Measurements from ENCODE around the gene RPS6KB1. TPM values are rescaled to one million over a fixed set of nuclear protein-coding genes. Genes with fewer than 3 reads are reported as not detected.

The RPS6KB1 gene
- total and polyA plus RNA-seq, 9 of the 15 experiments (the other 6 are each of a cell fraction or from before 2014, with no cell fraction given), result 8.8 to 60.7 (median 35.1) TPM

DNA sequence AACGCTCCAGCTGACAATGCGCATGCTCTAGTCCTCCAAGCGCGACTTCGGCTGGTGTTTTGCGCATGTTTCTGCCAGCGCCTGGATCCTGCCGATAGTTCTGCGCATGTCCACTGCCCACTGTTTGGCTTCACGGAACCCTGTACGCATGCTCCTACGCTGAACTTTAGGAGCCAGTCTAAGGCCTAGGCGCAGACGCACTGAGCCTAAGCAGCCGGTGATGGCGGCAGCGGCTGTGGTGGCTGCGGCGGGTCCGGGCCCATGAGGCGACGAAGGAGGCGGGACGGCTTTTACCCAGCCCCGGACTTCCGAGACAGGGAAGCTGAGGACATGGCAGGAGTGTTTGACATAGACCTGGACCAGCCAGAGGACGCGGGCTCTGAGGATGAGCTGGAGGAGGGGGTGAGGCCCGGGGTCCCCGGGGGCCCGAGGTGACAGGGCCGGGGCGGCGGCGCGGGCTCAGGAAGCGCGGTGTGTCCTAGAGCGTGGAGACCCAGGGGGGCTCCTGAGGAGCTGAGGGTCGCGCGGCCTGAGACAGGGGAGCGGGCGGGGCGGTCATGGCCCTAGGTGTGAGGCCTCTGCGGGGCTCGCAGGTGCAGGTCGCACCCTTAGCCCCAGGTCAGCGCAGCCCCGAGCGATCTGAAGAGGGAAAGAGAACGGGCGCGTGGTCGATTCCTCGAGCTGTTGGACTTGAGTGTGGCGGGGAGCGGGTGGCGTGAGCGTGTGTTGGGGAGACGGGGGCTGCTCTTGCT lies at the start of gene RPS6KB1, which contains the start of gene TUBD1 (continued):
- TF ChIP-seq, protein P1, sequence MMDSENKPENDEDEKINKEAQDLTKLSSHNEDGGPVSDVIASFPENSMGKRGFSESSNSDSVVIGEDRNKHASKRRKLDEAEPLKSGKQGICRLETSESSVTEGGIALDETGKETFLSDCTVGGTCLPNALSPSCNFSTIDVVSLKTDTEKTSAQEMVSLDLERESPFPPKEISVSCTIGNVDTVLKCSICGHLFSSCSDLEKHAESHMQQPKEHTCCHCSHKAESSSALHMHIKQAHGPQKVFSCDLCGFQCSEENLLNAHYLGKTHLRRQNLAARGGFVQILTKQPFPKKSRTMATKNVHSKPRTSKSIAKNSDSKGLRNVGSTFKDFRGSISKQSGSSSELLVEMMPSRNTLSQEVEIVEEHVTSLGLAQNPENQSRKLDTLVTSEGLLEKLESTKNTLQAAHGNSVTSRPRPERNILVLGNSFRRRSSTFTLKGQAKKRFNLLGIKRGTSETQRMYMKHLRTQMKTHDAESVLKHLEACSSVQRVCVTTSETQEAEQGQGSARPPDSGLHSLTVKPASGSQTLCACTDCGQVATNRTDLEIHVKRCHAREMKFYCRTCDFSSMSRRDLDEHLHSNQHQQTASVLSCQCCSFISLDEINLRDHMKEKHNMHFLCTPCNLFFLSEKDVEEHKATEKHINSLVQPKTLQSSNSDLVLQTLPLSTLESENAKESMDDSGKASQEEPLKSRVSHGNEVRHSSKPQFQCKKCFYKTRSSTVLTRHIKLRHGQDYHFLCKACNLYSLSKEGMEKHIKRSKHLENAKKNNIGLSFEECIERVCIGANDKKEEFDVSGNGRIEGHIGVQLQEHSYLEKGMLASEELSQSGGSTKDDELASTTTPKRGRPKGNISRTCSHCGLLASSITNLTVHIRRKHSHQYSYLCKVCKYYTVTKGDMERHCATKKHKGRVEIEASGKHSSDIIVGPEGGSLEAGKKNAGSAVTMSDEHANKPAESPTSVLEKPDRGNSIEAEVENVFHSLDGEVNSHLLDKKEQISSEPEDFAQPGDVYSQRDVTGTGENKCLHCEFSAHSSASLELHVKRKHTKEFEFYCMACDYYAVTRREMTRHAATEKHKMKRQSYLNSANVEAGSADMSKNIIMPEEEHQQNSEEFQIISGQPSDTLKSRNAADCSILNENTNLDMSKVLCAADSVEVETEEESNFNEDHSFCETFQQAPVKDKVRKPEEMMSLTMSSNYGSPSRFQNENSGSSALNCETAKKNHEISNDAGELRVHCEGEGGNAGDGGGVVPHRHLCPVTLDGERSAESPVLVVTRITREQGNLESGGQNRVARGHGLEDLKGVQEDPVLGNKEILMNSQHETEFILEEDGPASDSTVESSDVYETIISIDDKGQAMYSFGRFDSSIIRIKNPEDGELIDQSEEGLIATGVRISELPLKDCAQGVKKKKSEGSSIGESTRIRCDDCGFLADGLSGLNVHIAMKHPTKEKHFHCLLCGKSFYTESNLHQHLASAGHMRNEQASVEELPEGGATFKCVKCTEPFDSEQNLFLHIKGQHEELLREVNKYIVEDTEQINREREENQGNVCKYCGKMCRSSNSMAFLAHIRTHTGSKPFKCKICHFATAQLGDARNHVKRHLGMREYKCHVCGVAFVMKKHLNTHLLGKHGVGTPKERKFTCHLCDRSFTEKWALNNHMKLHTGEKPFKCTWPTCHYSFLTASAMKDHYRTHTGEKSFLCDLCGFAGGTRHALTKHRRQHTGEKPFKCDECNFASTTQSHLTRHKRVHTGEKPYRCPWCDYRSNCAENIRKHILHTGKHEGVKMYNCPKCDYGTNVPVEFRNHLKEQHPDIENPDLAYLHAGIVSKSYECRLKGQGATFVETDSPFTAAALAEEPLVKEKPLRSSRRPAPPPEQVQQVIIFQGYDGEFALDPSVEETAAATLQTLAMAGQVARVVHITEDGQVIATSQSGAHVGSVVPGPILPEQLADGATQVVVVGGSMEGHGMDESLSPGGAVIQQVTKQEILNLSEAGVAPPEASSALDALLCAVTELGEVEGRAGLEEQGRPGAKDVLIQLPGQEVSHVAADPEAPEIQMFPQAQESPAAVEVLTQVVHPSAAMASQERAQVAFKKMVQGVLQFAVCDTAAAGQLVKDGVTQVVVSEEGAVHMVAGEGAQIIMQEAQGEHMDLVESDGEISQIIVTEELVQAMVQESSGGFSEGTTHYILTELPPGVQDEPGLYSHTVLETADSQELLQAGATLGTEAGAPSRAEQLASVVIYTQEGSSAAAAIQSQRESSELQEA (IDR thresholded peaks at IDR 0.05; ENCODE audit: low read depth), result no peak
- TF ChIP-seq STAT5B (CRISPR knock-in tag; IDR thresholded peaks at IDR 0.05) (no peak), FOXK2 (conservative IDR thresholded peaks at IDR 0.05 in 1 of 2, IDR thresholded peaks at IDR 0.05 in 1 of 2; ENCODE audit: low read depth in 2 of 2) (peak; percentile 95 to 98), SOX6 (IDR thresholded peaks at IDR 0.05) (no peak), TAF7 (tag; IDR thresholded peaks at IDR 0.05) (peak; percentile 93), MTA2 (IDR thresholded peaks at IDR 0.05; ENCODE audit: low read depth) (no peak), SUPT5H (IDR thresholded peaks at IDR 0.05) (peak; percentile 98), KDM5B (IDR thresholded peaks at IDR 0.05; ENCODE audit: insufficient replicate concordance, low read depth, low read length) (peak; percentile 97), ZNF75A (CRISPR knock-in tag; IDR thresholded peaks at IDR 0.05) (no peak), RBM25 (IDR thresholded peaks at IDR 0.05; ENCODE audit: low read depth, low read length, severe bottlenecking) (no peak), BCL6 (CRISPR knock-in tag; IDR thresholded peaks at IDR 0.05) (no peak), TFAP4 (CRISPR knock-in tag; IDR thresholded peaks at IDR 0.05; ENCODE audit: borderline replicate concordance) (peak; percentile 70; the same call in 1 of the 2 replicates), ARHGAP35 (IDR thresholded peaks at IDR 0.05; ENCODE audit: partially characterized antibody) (no peak), TCFL5 (CRISPR knock-in tag; conservative IDR thresholded peaks at IDR 0.05) (no peak)
